Type B pancreatic cell (in vitro differentiated cells): ENCODE results near the gene PIM3. TPM values are rescaled to one million over a fixed set of nuclear protein-coding genes. Genes with fewer than 3 reads are reported as not detected.
A peak's percentile ranks its signal among the peaks of the same experiment; 100 is the strongest.

Experiments used
- DNase-seq: peaks from one replicate; pipeline ENCODE4 v3.0.0; 2021; ENCODE audit warnings: mixed read lengths; ENCODE audit not compliant: unreplicated experiment; ENCODE audit errors: extremely low spot score
- H3K27ac Mint-ChIP-seq: 2 replicates; pipeline ENCODE4 v1.8.0; 2021; ENCODE audit warnings: mild to moderate bottlenecking, mixed read lengths
- H3K27me3 Mint-ChIP-seq: 2 replicates; pipeline ENCODE4 v1.8.0; 2021; ENCODE audit warnings: mixed read lengths
- H3K36me3 Mint-ChIP-seq: 2 replicates; pipeline ENCODE4 v1.8.0; 2021; ENCODE audit warnings: mixed read lengths
- H3K4me1 Mint-ChIP-seq: one replicate; pipeline ENCODE4 v1.8.0; 2021; ENCODE audit warnings: mixed read lengths; ENCODE audit not compliant: unreplicated experiment
- H3K4me3 Mint-ChIP-seq: 2 replicates; pipeline ENCODE4 v1.8.0; 2021; ENCODE audit warnings: mild to moderate bottlenecking, mixed read lengths
- H3K9me3 Mint-ChIP-seq: 2 replicates; pipeline ENCODE4 v1.8.0; 2021; ENCODE audit warnings: mixed read lengths
- CTCF ChIP-seq: fragments of 200-600 bp; sonication (generic); conservative IDR thresholded peaks from 2 replicates; pipeline ENCODE4 v1.5.0; 2021; ENCODE audit warnings: antibody characterized with exemption, mild to moderate bottlenecking
- total RNA-seq: library from RNA; stranded (reverse); gene quantifications from 2 replicates; pipeline ENCODE4 v1.2.1, GENCODE V29; 2021; ENCODE audit warnings: low replicate concordance

The PIM3 gene
- total RNA-seq, 1 donor from 2014 or later = 36.7 TPM

DNA sequence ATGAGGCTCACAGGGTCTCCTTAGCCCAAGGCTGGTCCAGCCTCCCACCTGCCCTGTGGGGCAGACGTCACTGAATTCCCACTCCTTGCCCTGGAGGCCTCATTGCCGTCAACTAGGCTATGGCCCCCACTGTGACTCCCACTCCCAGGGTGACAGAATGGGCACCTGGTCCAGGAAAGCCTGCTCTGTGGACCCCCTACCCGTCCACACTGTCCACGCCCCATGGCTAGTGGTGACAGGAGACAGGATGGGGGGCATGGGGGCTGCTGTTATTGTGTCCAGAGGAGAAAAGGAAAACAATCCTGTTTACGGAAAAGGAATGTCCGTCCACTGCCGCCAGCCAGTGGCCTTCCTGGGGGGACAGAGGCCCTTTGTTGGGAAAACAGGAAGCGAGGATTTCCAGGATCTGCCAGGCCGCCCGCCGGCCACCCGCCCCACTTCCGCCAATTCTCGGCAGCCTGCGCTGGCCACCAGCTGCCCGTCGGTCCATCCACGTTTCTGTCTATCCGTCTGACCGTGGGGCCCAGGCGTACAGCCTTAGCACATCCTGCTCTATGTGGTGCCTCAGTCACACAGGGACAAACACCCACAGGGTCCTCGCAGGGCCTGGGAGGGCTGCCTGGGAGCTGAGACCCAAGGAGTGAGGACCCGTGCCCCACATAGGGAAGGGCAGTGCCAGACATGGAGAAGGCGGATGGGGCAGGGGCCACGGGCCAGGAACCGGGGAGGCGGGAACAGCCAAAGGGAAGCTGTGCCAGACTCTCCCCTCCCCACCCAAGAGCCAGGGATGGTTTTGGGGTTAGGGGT is 22.6 kb upstream of the PIM3 start:
- H3K36me3 Mint-ChIP-seq = no peaks in the 10 kb centered on the region
- H3K4me1 Mint-ChIP-seq = peaks cover 4% of the 10 kb centered on the region
- H3K27me3 Mint-ChIP-seq = no peaks in the 10 kb centered on the region
- H3K9me3 Mint-ChIP-seq = no peaks in the 10 kb centered on the region
- H3K4me3 Mint-ChIP-seq = no peak overlapping the region
- DNase-seq = no peak
- TF ChIP-seq CTCF = no peak
- no peak overlapping the region for H3K27ac Mint-ChIP-seq

DNA sequence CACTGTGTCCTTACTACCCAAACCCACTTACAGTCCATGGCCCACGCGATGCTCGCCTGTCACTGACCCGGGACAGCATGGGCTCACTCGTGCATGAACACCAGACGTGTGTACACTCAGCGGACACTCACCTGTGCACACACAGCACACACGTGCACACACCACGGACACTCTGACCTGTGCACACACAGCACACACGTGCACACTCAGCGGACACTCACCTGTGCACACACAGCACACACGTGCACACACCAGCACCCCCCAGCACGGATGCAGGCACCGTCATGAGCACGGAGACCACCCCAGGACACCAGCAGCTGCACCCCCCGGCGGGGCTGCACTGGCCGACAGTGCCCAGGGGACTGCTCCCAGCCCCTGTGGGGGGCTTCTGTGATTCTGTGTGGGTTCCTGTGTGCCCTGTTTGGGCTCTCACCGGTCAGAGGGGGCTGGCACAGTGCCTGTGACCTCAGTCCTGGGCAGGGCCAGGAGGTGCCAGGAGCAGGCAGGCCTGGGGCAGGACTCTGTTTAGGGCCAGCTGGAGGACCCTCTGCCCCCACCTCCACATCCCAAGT is 21.9 kb upstream of the PIM3 start:
- no peak for TF ChIP-seq CTCF
- no peak overlapping the region for H3K4me3 Mint-ChIP-seq
- H3K27me3 Mint-ChIP-seq = no peaks in the 10 kb centered on the region
- H3K36me3 Mint-ChIP-seq = no peaks in the 10 kb centered on the region
- no peaks in the 10 kb centered on the region for H3K9me3 Mint-ChIP-seq
- H3K27ac Mint-ChIP-seq = peak overlapping the region; percentile 46
- peaks cover 4% of the 10 kb centered on the region for H3K4me1 Mint-ChIP-seq
- DNase-seq = no peak

GRCh38 chr22:49941507-49942316 is 18.9 kb upstream of the PIM3 start:
- Mint-ChIP-seq H3K27ac (no peak overlapping the region), H3K9me3 (no peaks in the 10 kb centered on the region), H3K4me3 (no peak overlapping the region), H3K4me1 (peaks cover 14% of the 10 kb centered on the region), H3K36me3 (no peaks in the 10 kb centered on the region), H3K27me3 (no peaks in the 10 kb centered on the region)
- no peak for TF ChIP-seq CTCF
- no peak for DNase-seq

DNA sequence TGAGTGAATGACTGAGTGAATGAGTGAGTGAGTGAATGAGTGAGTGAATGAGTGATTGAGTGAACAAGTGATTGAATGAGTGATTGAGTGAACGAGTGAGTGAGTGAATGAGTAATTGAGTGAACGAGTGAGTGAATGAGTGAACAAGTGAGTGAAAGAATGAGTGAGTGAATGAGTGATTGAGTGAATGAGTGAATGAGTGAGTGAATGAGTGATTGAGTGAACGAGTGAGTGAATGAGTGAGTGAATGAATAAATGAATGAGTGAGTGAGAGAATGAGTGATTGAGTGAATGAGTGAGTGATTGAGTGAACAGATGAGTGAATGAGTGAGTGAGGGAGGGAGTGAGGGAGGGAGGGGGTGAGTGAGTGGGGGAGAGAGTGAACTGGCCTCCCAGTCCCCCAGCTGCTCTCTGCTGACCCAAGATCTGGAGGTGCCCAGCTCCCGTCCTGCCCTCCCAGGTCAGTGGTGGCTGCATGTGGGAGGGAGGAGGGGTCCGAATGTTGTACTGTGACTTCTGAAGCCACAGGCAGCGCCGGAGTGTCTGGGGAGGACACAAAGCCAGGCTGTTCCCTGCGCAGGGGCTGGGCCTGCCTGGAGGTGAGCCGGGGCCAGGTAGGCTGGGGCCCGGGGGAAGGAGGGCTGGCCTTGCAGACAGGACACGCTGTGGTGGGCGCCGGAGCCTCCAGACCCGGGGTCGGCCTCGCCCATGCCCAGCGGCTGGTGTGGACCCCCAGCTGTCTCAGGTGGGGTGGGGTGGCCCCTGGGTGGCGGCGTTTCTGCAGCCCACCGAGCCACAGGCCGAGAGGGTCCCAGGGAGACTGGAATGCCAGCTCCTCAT is 17.8 kb upstream of the PIM3 start:
- H3K4me3 Mint-ChIP-seq = no peak overlapping the region
- no peaks in the 10 kb centered on the region for H3K9me3 Mint-ChIP-seq
- no peak for DNase-seq
- no peak for TF ChIP-seq CTCF
- peaks cover 17% of the 10 kb centered on the region for H3K4me1 Mint-ChIP-seq
- no peaks in the 10 kb centered on the region for H3K27me3 Mint-ChIP-seq
- no peak overlapping the region for H3K27ac Mint-ChIP-seq
- H3K36me3 Mint-ChIP-seq = no peaks in the 10 kb centered on the region

GRCh38 chr22:49943405-49943765 is 17.2 kb upstream of the PIM3 start:
- Mint-ChIP-seq H3K27ac (no peak overlapping the region), H3K36me3 (no peaks in the 10 kb centered on the region), H3K27me3 (no peaks in the 10 kb centered on the region), H3K9me3 (no peaks in the 10 kb centered on the region), H3K4me3 (no peak overlapping the region), H3K4me1 (peaks cover 17% of the 10 kb centered on the region)
- no peak for DNase-seq
- no peak for TF ChIP-seq CTCF
